ENCODE data around the gene ZER1. TPM values are rescaled to one million over a fixed set of nuclear protein-coding genes. Genes with fewer than 3 reads are reported as not detected.

ZER1 gene
- total RNA-seq, 2 experiments from 2014 or later, result 16.9 to 17.3 TPM

GRCh38 chr9:128688501-128689292 lies 83.0 kb downstream of the ZER1 start, which contains the start of gene SET:
TSS of gene SET (plus strand) at chr9:128689222. CDS start at chr9:128689583, 361 bp downstream.
- POLR2A ChIA-PET, result interaction anchor here (0.6 to 1.7 kb wide), 4 partner anchors 9 to 217 kb away, joined by 4 to 5 read pairs (median 4); partner anchors contain the start of genes ENDOG and PKN3
- CTCF ChIA-PET, result interaction anchor here (1.0 kb wide), 1 partner anchor 9 kb away, joined by 3 read pairs; no protein-coding TSS in a partner anchor

GRCh38 chr9:128687453-128687852 lies 84.3 kb downstream of the ZER1 start:
- ChIA-PET CTCF (interaction anchor here (1.4 kb wide), 2 partner anchors 14 to 131 kb away, joined by 3 to 5 read pairs; partner anchors contain the start of genes ENDOG and PKN3), POLR2A (no interaction called here)

GRCh38 chr9:128685636-128686489 lies 85.9 kb downstream of the ZER1 start:
- POLR2A ChIA-PET, result interaction anchor here (0.6 to 2.6 kb wide), 2 partner anchors 31 to 38 kb away, joined by 3 to 9 read pairs; partner anchors contain the start of gene ZDHHC12
- CTCF ChIA-PET, result interaction anchor here (0.8 to 1.2 kb wide), 2 partner anchors 11 to 16 kb away, joined by 3 read pairs; partner anchors contain the start of gene PKN3

- ChIA-PET POLR2A (interaction anchor here (0.5 to 2.6 kb wide), 9 partner anchors 18 to 251 kb away, joined by 3 to 9 read pairs (median 3); partner anchors contain the start of genes KYAT1, LRRC8A, PKN3 and SPOUT1), CTCF (interaction anchor here (0.9 to 1.6 kb wide), 5 partner anchors 9 to 244 kb away, joined by 3 to 8 read pairs (median 3); partner anchors contain the start of gene PKN3)
Observed at GRCh38 chr9:128684325-128685199, 87.2 kb downstream of the ZER1 start.

GRCh38 chr9:128684065-128684324 lies 87.7 kb downstream of the ZER1 start:
- POLR2A ChIA-PET, result interaction anchor here (0.5 to 2.6 kb wide), 9 partner anchors 18 to 260 kb away, joined by 3 to 9 read pairs (median 3); partner anchors contain the start of genes KYAT1, LRRC8A, PKN3 and SPOUT1
- CTCF ChIA-PET, result interaction anchor here (1.2 to 1.6 kb wide), 4 partner anchors 8 to 244 kb away, joined by 3 to 8 read pairs (median 3); partner anchors contain the start of gene PKN3

GRCh38 chr9:128683340-128684064 lies 88.2 kb downstream of the ZER1 start:
- CTCF ChIA-PET, result interaction anchor here (0.7 to 1.6 kb wide), 3 partner anchors 19 to 245 kb away, joined by 3 to 8 read pairs (median 3); partner anchors contain the start of gene PKN3

More at GRCh38 chr9:128683340-128684064, 88.2 kb downstream of the ZER1 start:
- POLR2A ChIA-PET, result interaction anchor here (0.5 to 2.6 kb wide), 8 partner anchors 19 to 260 kb away, joined by 3 to 9 read pairs (median 4); partner anchors contain the start of genes KYAT1, LRRC8A, PKN3 and ZDHHC12

Other genes starting within 250 kb of the ZER1 start
- 100 to 1,000 TPM; 162 to 166 TPM for gene SPTAN1, start 219.3 kb downstream of the ZER1 start, total RNA-seq
- 10 to 100 TPM; 56.9 to 59.7 TPM for gene DYNC2I2, start 115.1 kb downstream of the ZER1 start, total RNA-seq
- 100 to 1,000 TPM; 920 to 929 TPM for gene SET, start 82.7 kb downstream of the ZER1 start, total RNA-seq
- gene PKN3, start 69.4 kb downstream of the ZER1 start, total RNA-seq, result 10 to 100 TPM in 1 of 2 experiments, 1 to 10 TPM in 1; 8.4 to 10.2 TPM
- 10 to 100 TPM; 65.5 to 66.0 TPM for gene ZDHHC12, start 47.8 kb downstream of the ZER1 start, total RNA-seq
- gene TBC1D13, start 15.3 kb upstream of the ZER1 start, total RNA-seq, result 10 to 100 TPM; 18.7 to 19.6 TPM
- 10 to 100 TPM; 24.9 to 27.7 TPM for gene ENDOG, start 46.6 kb upstream of the ZER1 start, total RNA-seq
- 100 to 1,000 TPM; 130 to 138 TPM for gene SPOUT1, start 57.9 kb upstream of the ZER1 start, total RNA-seq
- gene KYAT1, start 110.0 kb upstream of the ZER1 start, total RNA-seq, result 10 to 100 TPM; 10.1 to 10.9 TPM
- gene LRRC8A, start 110.2 kb upstream of the ZER1 start, total RNA-seq, result 10 to 100 TPM; 22.7 to 24.7 TPM
- not detected for gene PHYHD1, start 149.1 kb upstream of the ZER1 start, total RNA-seq
- 10 to 100 TPM; 12.5 to 12.7 TPM for gene DOLK, start 175.7 kb upstream of the ZER1 start, total RNA-seq
- 100 to 1,000 TPM; 136 to 139 TPM for gene NUP188, start 175.8 kb upstream of the ZER1 start, total RNA-seq

All from activated CD8-positive, alpha-beta memory T cell treated with anti-CD3 and anti-CD28 coated beads for 36 hours (primary cell).